ENCODE data around the gene FBXO22.
A peak's percentile ranks its signal among the peaks of the same experiment; 100 is the strongest.

The FBXO22 gene

GRCh38 chr15:75916978-75917377 is 13.3 kb downstream of the FBXO22 start:
- DNase-seq (ENCODE audit: extremely low spot score, insufficient read length, low read depth) (no peak), FAIRE-seq (no peak)

GRCh38 chr15:75918135-75918534 is 14.5 kb downstream of the FBXO22 start:
- DNase-seq (ENCODE audit: extremely low spot score, insufficient read length, low read depth) (no peak), FAIRE-seq (no peak)

GRCh38 chr15:75920079-75920478 is 16.4 kb downstream of the FBXO22 start:
- FAIRE-seq (no peak), DNase-seq (ENCODE audit: extremely low spot score, insufficient read length, low read depth) (no peak)

- FAIRE-seq, result no peak
- DNase-seq (ENCODE audit: extremely low spot score, insufficient read length, low read depth), result no peak
Measured at GRCh38 chr15:75921732-75922703, 18.3 kb downstream of the FBXO22 start.

GRCh38 chr15:75923756-75924155 is 20.1 kb downstream of the FBXO22 start:
- DNase-seq (ENCODE audit: extremely low spot score, insufficient read length, low read depth) (no peak), FAIRE-seq (no peak)

GRCh38 chr15:75924576-75924975 is 20.9 kb downstream of the FBXO22 start:
- no peak for FAIRE-seq
- no peak for DNase-seq (ENCODE audit: extremely low spot score, insufficient read length, low read depth)

- FAIRE-seq, result peak; percentile 45
- no peak for DNase-seq (ENCODE audit: extremely low spot score, insufficient read length, low read depth)
Measured at GRCh38 chr15:75925440-75925839, 21.8 kb downstream of the FBXO22 start.

- DNase-seq (ENCODE audit: extremely low spot score, insufficient read length, low read depth) (no peak), FAIRE-seq (no peak)
Measured at GRCh38 chr15:75926931-75927330, 23.3 kb downstream of the FBXO22 start.

GRCh38 chr15:75927601-75928000 is 23.9 kb downstream of the FBXO22 start:
- peak; percentile 31 for FAIRE-seq
- no peak for DNase-seq (ENCODE audit: extremely low spot score, insufficient read length, low read depth)

GRCh38 chr15:75928680-75929608 is 25.3 kb downstream of the FBXO22 start:
- DNase-seq (ENCODE audit: extremely low spot score, insufficient read length, low read depth), result no peak
- FAIRE-seq, result peak; percentile 45

GRCh38 chr15:75929799-75930565 is 26.3 kb downstream of the FBXO22 start:
- no peak for FAIRE-seq
- DNase-seq (ENCODE audit: extremely low spot score, insufficient read length, low read depth), result no peak

- DNase-seq (ENCODE audit: extremely low spot score, insufficient read length, low read depth), result no peak
- FAIRE-seq, result no peak
Measured at GRCh38 chr15:75930866-75931265, 27.2 kb downstream of the FBXO22 start.

- no peak for DNase-seq (ENCODE audit: extremely low spot score, insufficient read length, low read depth)
- FAIRE-seq, result no peak
Measured at GRCh38 chr15:75942464-75942863, 38.8 kb downstream of the FBXO22 start.

- FAIRE-seq, result no peak
- DNase-seq (ENCODE audit: extremely low spot score, insufficient read length, low read depth), result no peak
Measured at GRCh38 chr15:75943246-75943645, 39.6 kb downstream of the FBXO22 start.

- no peak for DNase-seq (ENCODE audit: extremely low spot score, insufficient read length, low read depth)
Measured at GRCh38 chr15:75943713-75944215, 40.1 kb downstream of the FBXO22 start.

GRCh38 chr15:75945953-75946352 is 42.3 kb downstream of the FBXO22 start:
- DNase-seq (ENCODE audit: extremely low spot score, insufficient read length, low read depth) (no peak), FAIRE-seq (no peak)

More at GRCh38 chr15:75943713-75944215, 40.1 kb downstream of the FBXO22 start:
- FAIRE-seq, result no peak

- no peak for DNase-seq (ENCODE audit: extremely low spot score, insufficient read length, low read depth)
- FAIRE-seq, result no peak
Measured at GRCh38 chr15:75947092-75947491, 43.4 kb downstream of the FBXO22 start.

GRCh38 chr15:75948761-75949296 is 45.2 kb downstream of the FBXO22 start:
- FAIRE-seq (no peak), DNase-seq (ENCODE audit: extremely low spot score, insufficient read length, low read depth) (no peak)

- FAIRE-seq (no peak), DNase-seq (ENCODE audit: extremely low spot score, insufficient read length, low read depth) (no peak)
Measured at GRCh38 chr15:75952525-75952924, 48.8 kb downstream of the FBXO22 start.

Measured in GM18507 (cell line).